Osteocyte (in vitro differentiated cells): Measurements from ENCODE around the gene TSPAN31. TPM values are rescaled to one million over a fixed set of nuclear protein-coding genes. Genes with fewer than 3 reads are reported as not detected.

Experiments
- DNase-seq: peaks from one replicate; pipeline ENCODE4 v3.0.0; 2021; ENCODE audit warnings: mixed read lengths; ENCODE audit not compliant: unreplicated experiment; ENCODE audit errors: extremely low spot score
- H3K27ac Mint-ChIP-seq: one replicate; pipeline ENCODE4 v1.8.0; 2021; ENCODE audit warnings: mild to moderate bottlenecking, mixed read lengths; ENCODE audit not compliant: unreplicated experiment
- H3K27me3 Mint-ChIP-seq: one replicate; pipeline ENCODE4 v1.8.0; 2021; ENCODE audit warnings: mixed read lengths; ENCODE audit not compliant: unreplicated experiment
- H3K36me3 Mint-ChIP-seq: one replicate; pipeline ENCODE4 v1.8.0; 2021; ENCODE audit warnings: mixed read lengths; ENCODE audit not compliant: unreplicated experiment
- H3K4me1 Mint-ChIP-seq: one replicate; pipeline ENCODE4 v1.8.0; 2021; ENCODE audit warnings: mixed read lengths; ENCODE audit not compliant: unreplicated experiment
- H3K4me3 Mint-ChIP-seq: one replicate; pipeline ENCODE4 v1.8.0; 2021; ENCODE audit warnings: mild to moderate bottlenecking, moderate library complexity, mixed read lengths; ENCODE audit not compliant: unreplicated experiment
- H3K9me3 Mint-ChIP-seq: one replicate; pipeline ENCODE4 v1.8.0; 2021; ENCODE audit warnings: mixed read lengths; ENCODE audit not compliant: unreplicated experiment
- total RNA-seq: library from RNA; stranded (reverse); gene quantifications from 2 replicates; pipeline ENCODE4 v1.2.1, GENCODE V29; 2021
- TF ChIP-seq, protein P1 (sequence below): fragments of 200-600 bp; sonication (generic); IDR thresholded peaks from 2 replicates; pipeline ENCODE4 v1.5.0; 2021; ENCODE audit warnings: antibody characterized with exemption, mild to moderate bottlenecking, moderate library complexity

TSPAN31 gene
- total RNA-seq, 1 donor from 2014 or later: 36.2 TPM

GRCh38 chr12:57752668-57753000 is 7.8 kb downstream of the TSPAN31 start:
- Mint-ChIP-seq H3K4me3 (peak overlapping the region; percentile 94), H3K27ac (peak overlapping the region; percentile 93), H3K27me3 (no peaks in the 10 kb centered on the region), H3K36me3 (peaks cover 20% of the 10 kb centered on the region), H3K4me1 (peaks cover 41% of the 10 kb centered on the region), H3K9me3 (no peaks in the 10 kb centered on the region)
- no peak for DNase-seq
- TF ChIP-seq, protein P1, sequence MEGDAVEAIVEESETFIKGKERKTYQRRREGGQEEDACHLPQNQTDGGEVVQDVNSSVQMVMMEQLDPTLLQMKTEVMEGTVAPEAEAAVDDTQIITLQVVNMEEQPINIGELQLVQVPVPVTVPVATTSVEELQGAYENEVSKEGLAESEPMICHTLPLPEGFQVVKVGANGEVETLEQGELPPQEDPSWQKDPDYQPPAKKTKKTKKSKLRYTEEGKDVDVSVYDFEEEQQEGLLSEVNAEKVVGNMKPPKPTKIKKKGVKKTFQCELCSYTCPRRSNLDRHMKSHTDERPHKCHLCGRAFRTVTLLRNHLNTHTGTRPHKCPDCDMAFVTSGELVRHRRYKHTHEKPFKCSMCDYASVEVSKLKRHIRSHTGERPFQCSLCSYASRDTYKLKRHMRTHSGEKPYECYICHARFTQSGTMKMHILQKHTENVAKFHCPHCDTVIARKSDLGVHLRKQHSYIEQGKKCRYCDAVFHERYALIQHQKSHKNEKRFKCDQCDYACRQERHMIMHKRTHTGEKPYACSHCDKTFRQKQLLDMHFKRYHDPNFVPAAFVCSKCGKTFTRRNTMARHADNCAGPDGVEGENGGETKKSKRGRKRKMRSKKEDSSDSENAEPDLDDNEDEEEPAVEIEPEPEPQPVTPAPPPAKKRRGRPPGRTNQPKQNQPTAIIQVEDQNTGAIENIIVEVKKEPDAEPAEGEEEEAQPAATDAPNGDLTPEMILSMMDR: no peak

- Mint-ChIP-seq H3K27ac (peak overlapping the region; percentile 10), H3K27me3 (no peaks in the 10 kb centered on the region), H3K9me3 (no peaks in the 10 kb centered on the region), H3K4me1 (peaks cover 41% of the 10 kb centered on the region), H3K36me3 (peaks cover 24% of the 10 kb centered on the region), H3K4me3 (peak overlapping the region; percentile 88)
- DNase-seq: no peak
- TF ChIP-seq, protein P1: no peak
Observed at GRCh38 chr12:57753756-57754337, 9.0 kb downstream of the TSPAN31 start.

- TF ChIP-seq, protein P1: no peak
- H3K27ac Mint-ChIP-seq: peak within 1 kb of the TSS; percentile 68
Observed at GRCh38 chr12:57754411-57755193, 9.8 kb downstream of the TSPAN31 start, which contains the start of gene MARCHF9. Gene MARCHF9, plus strand, starts transcription at chr12:57755103. Its CDS starts 426 bp downstream, at chr12:57755529.

GRCh38 chr12:57755194-57755453 is 10.3 kb downstream of the TSPAN31 start:
- H3K36me3 Mint-ChIP-seq: peaks cover 20% of the 10 kb centered on the region
- no peaks in the 10 kb centered on the region for H3K9me3 Mint-ChIP-seq
- H3K27ac Mint-ChIP-seq: no peak overlapping the region
- TF ChIP-seq, protein P1: no peak
- peaks cover 41% of the 10 kb centered on the region for H3K4me1 Mint-ChIP-seq
- no peaks in the 10 kb centered on the region for H3K27me3 Mint-ChIP-seq
- no peak for DNase-seq
- no peak overlapping the region for H3K4me3 Mint-ChIP-seq

More at GRCh38 chr12:57754411-57755193, 9.8 kb downstream of the TSPAN31 start, which contains the start of gene MARCHF9:
- H3K9me3 Mint-ChIP-seq: no peaks in the 10 kb centered on the region
- no peaks in the 10 kb centered on the region for H3K27me3 Mint-ChIP-seq
- no peak for DNase-seq
- H3K4me1 Mint-ChIP-seq: peaks cover 41% of the 10 kb centered on the region
- peaks cover 21% of the 10 kb centered on the region for H3K36me3 Mint-ChIP-seq
- H3K4me3 Mint-ChIP-seq: peak within 1 kb of the TSS; percentile 88
